ENCODE measurements around the gene KCNK7. TPM values are rescaled to one million over a fixed set of nuclear protein-coding genes. Genes with fewer than 3 reads are reported as not detected.

KCNK7 gene
- total RNA-seq, 1 donor from 2014 or later: 0.84 TPM

DNA sequence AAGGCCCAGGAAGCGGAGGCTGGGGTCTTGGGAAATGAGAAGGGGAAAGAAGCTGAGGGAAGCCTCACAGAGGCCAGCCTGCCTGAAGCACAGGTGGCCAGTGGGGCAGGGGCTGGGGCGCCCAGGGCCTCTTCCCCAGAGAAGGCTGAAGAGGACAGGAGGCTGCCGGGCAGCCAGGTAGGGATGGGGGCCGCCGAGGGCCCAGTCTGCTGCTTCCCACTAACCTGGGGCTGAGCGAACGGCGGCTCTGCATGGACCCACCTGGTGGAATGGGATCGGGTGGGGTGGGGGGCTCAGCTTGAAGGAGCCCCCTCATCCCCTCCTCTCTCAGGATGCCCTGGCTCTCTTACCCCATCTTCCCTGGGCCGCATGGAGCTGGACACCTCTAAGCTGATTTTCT is 12.0 kb downstream of the KCNK7 start:
- Histone ChIP-seq H3K79me2 (ENCODE audit: insufficient read depth, low read length) (no peaks in the 10 kb centered on the region), H3K9ac (ENCODE audit: low read length) (no peak overlapping the region), H4K20me1 (ENCODE audit: insufficient read depth, low read length) (peaks cover 50% of the 10 kb centered on the region), H3K4me2 (ENCODE audit: low read length) (no peak overlapping the region), H3K27me3 (ENCODE audit: insufficient read depth, low read length) (peaks cover 5% of the 10 kb centered on the region), H3K36me3 (ENCODE audit: insufficient read depth, low read length) (no peaks in the 10 kb centered on the region), H3K4me3 (ENCODE audit: insufficient read depth, low read depth, low read length) (no peak overlapping the region), H3K4me1 (ENCODE audit: insufficient read depth, low read length) (peaks cover 7% of the 10 kb centered on the region), H3K9me3 (ENCODE audit: insufficient read depth, low read depth, low read length) (no peaks in the 10 kb centered on the region), H2AFZ (ENCODE audit: low read depth, low read length) (no peak overlapping the region), H3K27ac (ENCODE audit: low read depth, low read length) (no peak overlapping the region)
- peaks cover 3% of the 10 kb centered on the region for H3K9me3 Mint-ChIP-seq (ENCODE audit: unreplicated experiment)
- FAIRE-seq (no peak), DNase-seq (ENCODE audit: low read depth) (no peak)
- H3K27me3 Mint-ChIP-seq (ENCODE audit: low read depth, unreplicated experiment): peaks cover 46% of the 10 kb centered on the region
- H3K36me3 Mint-ChIP-seq (ENCODE audit: low read depth, unreplicated experiment): peaks cover 15% of the 10 kb centered on the region
- no peak overlapping the region for H3K4me3 Mint-ChIP-seq (ENCODE audit: unreplicated experiment)
- no peak overlapping the region for H3K27ac Mint-ChIP-seq (ENCODE audit: unreplicated experiment)
- H3K4me1 Mint-ChIP-seq (ENCODE audit: low read depth, unreplicated experiment): peaks cover 6% of the 10 kb centered on the region
- no peak for TF ChIP-seq EZH2 (IDR thresholded peaks at IDR 0.05; ENCODE audit: insufficient read depth, low read length)
- TF ChIP-seq, protein P1, sequence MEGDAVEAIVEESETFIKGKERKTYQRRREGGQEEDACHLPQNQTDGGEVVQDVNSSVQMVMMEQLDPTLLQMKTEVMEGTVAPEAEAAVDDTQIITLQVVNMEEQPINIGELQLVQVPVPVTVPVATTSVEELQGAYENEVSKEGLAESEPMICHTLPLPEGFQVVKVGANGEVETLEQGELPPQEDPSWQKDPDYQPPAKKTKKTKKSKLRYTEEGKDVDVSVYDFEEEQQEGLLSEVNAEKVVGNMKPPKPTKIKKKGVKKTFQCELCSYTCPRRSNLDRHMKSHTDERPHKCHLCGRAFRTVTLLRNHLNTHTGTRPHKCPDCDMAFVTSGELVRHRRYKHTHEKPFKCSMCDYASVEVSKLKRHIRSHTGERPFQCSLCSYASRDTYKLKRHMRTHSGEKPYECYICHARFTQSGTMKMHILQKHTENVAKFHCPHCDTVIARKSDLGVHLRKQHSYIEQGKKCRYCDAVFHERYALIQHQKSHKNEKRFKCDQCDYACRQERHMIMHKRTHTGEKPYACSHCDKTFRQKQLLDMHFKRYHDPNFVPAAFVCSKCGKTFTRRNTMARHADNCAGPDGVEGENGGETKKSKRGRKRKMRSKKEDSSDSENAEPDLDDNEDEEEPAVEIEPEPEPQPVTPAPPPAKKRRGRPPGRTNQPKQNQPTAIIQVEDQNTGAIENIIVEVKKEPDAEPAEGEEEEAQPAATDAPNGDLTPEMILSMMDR (IDR thresholded peaks at IDR 0.05; ENCODE audit: insufficient read depth, low read depth, low read length): no peak

DNA sequence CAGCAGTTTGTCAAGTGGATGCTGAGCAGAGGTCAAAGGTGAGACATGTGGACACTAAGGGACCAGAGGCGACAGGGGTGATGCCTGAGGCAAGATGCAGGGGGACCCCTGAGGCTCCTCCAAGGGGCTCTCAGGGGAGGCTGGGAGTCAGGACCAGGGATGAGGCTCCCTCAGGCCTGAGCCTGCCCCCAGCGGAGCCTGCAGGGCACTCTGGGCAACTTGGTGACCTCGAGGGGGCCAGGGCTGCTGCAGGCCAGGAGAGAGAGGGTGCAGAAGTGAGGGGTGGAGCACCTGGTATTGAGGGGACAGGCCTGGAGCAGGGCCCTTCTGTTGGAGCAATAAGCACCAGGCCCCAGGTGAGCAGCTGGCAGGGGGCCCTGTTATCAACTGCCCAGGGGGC is 13.7 kb downstream of the KCNK7 start:
- H3K36me3 Mint-ChIP-seq (ENCODE audit: low read depth, unreplicated experiment): peaks cover 17% of the 10 kb centered on the region
- no peaks in the 10 kb centered on the region for H3K9me3 ChIP-seq (ENCODE audit: insufficient read depth, low read depth, low read length)
- H3K4me2 ChIP-seq (ENCODE audit: low read length): no peak overlapping the region
- no peak overlapping the region for H3K4me3 Mint-ChIP-seq (ENCODE audit: unreplicated experiment)
- H4K20me1 ChIP-seq (ENCODE audit: insufficient read depth, low read length): peaks cover 61% of the 10 kb centered on the region
- H2AFZ ChIP-seq (ENCODE audit: low read depth, low read length): no peak overlapping the region
- H3K27me3 ChIP-seq (ENCODE audit: insufficient read depth, low read length): peaks cover 5% of the 10 kb centered on the region
- no peaks in the 10 kb centered on the region for H3K79me2 ChIP-seq (ENCODE audit: insufficient read depth, low read length)
- no peaks in the 10 kb centered on the region for H3K36me3 ChIP-seq (ENCODE audit: insufficient read depth, low read length)
- H3K9ac ChIP-seq (ENCODE audit: low read length): no peak overlapping the region
- no peak overlapping the region for H3K4me3 ChIP-seq (ENCODE audit: insufficient read depth, low read depth, low read length)
- FAIRE-seq (no peak), DNase-seq (ENCODE audit: low read depth) (no peak)
- H3K27ac Mint-ChIP-seq (ENCODE audit: unreplicated experiment): no peak overlapping the region
- no peak for TF ChIP-seq EZH2 (IDR thresholded peaks at IDR 0.05; ENCODE audit: insufficient read depth, low read length)
- TF ChIP-seq, protein P1 (IDR thresholded peaks at IDR 0.05; ENCODE audit: insufficient read depth, low read depth, low read length): no peak
- H3K9me3 Mint-ChIP-seq (ENCODE audit: unreplicated experiment): peaks cover 3% of the 10 kb centered on the region
- peaks cover 52% of the 10 kb centered on the region for H3K27me3 Mint-ChIP-seq (ENCODE audit: low read depth, unreplicated experiment)
- H3K4me1 ChIP-seq (ENCODE audit: insufficient read depth, low read length): peaks cover 12% of the 10 kb centered on the region
- peaks cover 4% of the 10 kb centered on the region for H3K4me1 Mint-ChIP-seq (ENCODE audit: low read depth, unreplicated experiment)
- no peak overlapping the region for H3K27ac ChIP-seq (ENCODE audit: low read depth, low read length)

DNA sequence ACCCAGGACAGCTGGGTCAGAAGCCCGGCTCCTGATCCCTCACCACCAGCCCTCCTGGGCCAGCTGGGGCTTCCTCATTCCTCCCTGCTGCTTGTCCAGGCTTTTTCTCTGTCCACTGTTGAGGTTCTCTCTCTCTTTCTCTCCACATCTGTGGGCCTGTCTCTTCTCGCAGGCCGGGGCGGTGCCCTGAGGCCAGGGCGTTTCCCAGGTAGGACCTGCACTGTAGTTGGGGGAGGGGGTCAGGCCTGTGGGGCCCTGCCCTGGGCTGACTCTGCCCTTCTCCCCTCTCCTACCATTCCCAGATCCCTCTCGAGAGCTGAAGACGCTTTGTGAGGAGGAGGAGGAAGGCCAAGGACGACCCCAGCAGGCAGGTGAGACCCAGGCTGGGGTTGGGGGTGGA is 14.8 kb downstream of the KCNK7 start:
- peaks cover 41% of the 10 kb centered on the region for H3K27me3 Mint-ChIP-seq (ENCODE audit: low read depth, unreplicated experiment)
- H3K4me3 Mint-ChIP-seq (ENCODE audit: unreplicated experiment): no peak overlapping the region
- H3K4me3 ChIP-seq (ENCODE audit: insufficient read depth, low read depth, low read length): no peak overlapping the region
- peaks cover 21% of the 10 kb centered on the region for H3K4me1 ChIP-seq (ENCODE audit: insufficient read depth, low read length)
- peaks cover 52% of the 10 kb centered on the region for H4K20me1 ChIP-seq (ENCODE audit: insufficient read depth, low read length)
- no peak overlapping the region for H3K9ac ChIP-seq (ENCODE audit: low read length)
- H3K27ac Mint-ChIP-seq (ENCODE audit: unreplicated experiment): no peak overlapping the region
- H2AFZ ChIP-seq (ENCODE audit: low read depth, low read length): no peak overlapping the region
- peaks cover 3% of the 10 kb centered on the region for H3K9me3 Mint-ChIP-seq (ENCODE audit: unreplicated experiment)
- DNase-seq (ENCODE audit: low read depth) (no peak), FAIRE-seq (no peak)
- H3K27me3 ChIP-seq (ENCODE audit: insufficient read depth, low read length): peaks cover 5% of the 10 kb centered on the region
- no peak overlapping the region for H3K4me2 ChIP-seq (ENCODE audit: low read length)
- peaks cover 9% of the 10 kb centered on the region for H3K4me1 Mint-ChIP-seq (ENCODE audit: low read depth, unreplicated experiment)
- H3K36me3 Mint-ChIP-seq (ENCODE audit: low read depth, unreplicated experiment): peaks cover 17% of the 10 kb centered on the region
- H3K27ac ChIP-seq (ENCODE audit: low read depth, low read length): no peak overlapping the region
- TF ChIP-seq, protein P1 (IDR thresholded peaks at IDR 0.05; ENCODE audit: insufficient read depth, low read depth, low read length): no peak
- TF ChIP-seq EZH2 (IDR thresholded peaks at IDR 0.05; ENCODE audit: insufficient read depth, low read length): no peak
- no peaks in the 10 kb centered on the region for H3K9me3 ChIP-seq (ENCODE audit: insufficient read depth, low read depth, low read length)
- no peaks in the 10 kb centered on the region for H3K79me2 ChIP-seq (ENCODE audit: insufficient read depth, low read length)
- no peaks in the 10 kb centered on the region for H3K36me3 ChIP-seq (ENCODE audit: insufficient read depth, low read length)

Measured in astrocyte (in vitro differentiated cells and primary cell).